CD4-positive, alpha-beta T cell (primary cell): Measurements from ENCODE around the gene MMRN2. TPM values are rescaled to one million over a fixed set of nuclear protein-coding genes. Genes with fewer than 3 reads are reported as not detected.
"Not testable (repeated sequence)": the region's sequence is repeated elsewhere in the genome, so short reads cannot be mapped to it uniquely, and the experiment has no call there.

Experiments
- ATAC-seq: fragments of 200-7000 bp; cut with Tn5 transposase; one replicate; pipeline ENCODE4 v1.10.0; 2022; ENCODE audit warnings: mild to moderate bottlenecking; ENCODE audit not compliant: poor library complexity
- CTCF ChIA-PET: fragments of 350-600 bp; sonication (Branson Sonifier 250); formaldehyde crosslinking; loops from one replicate; lab custom pipeline; 2021; ENCODE audit warnings: antibody characterized with exemption, inconsistent platforms; lab: Charles Lee
- POLR2A ChIA-PET: fragments of 350-600 bp; sonication (Branson Sonifier 250); formaldehyde crosslinking; loops from one replicate; lab custom pipeline; 2021; ENCODE audit warnings: antibody characterized with exemption, inconsistent platforms; lab: Charles Lee
- DNase-seq, 14 experiments: peaks; one replicate each; pipeline ENCODE4 v3.0.0-alpha.2; 2013 to 2020; ENCODE audit warnings: mixed read lengths in 2 of 14
- H3K27ac ChIP-seq, 2 donors: one replicate each; pipeline versions ENCODE4 v1.5.1 to v1.7.0; 2013; ENCODE audit warnings: low read length in 2 of 2, low read depth in 1 of 2, mild to moderate bottlenecking in 1 of 2
- H3K27me3 ChIP-seq, 2 experiments: 1 replicate in 1 of 2; 2 replicates in 1 of 2; pipeline versions ENCODE4 v1.6.1 to v1.7.0; 2013; ENCODE audit warnings: low read length in 2 of 2, control low read depth in 1 of 2, mild to moderate bottlenecking in 1 of 2, moderate library complexity in 1 of 2; ENCODE audit not compliant: insufficient read depth in 2 of 2, control insufficient read depth in 1 of 2
- H3K36me3 ChIP-seq: one replicate; pipeline ENCODE4 v1.6.1; 2013; ENCODE audit warnings: low read length, control low read depth; ENCODE audit not compliant: insufficient read depth
- H3K4me1 ChIP-seq: one replicate; pipeline ENCODE4 v1.6.1; 2013; ENCODE audit warnings: low read length, control low read depth; ENCODE audit not compliant: insufficient read depth
- H3K4me3 ChIP-seq: one replicate; pipeline ENCODE4 v1.5.1; 2013; ENCODE audit warnings: mild to moderate bottlenecking, low read length, moderate library complexity
- H3K9me3 ChIP-seq, 2 experiments: 1 replicate in 1 of 2; 2 replicates in 1 of 2; pipeline versions ENCODE4 v1.6.1 to v1.7.0; 2013; ENCODE audit warnings: low read length in 2 of 2, mild to moderate bottlenecking in 2 of 2, control low read depth in 1 of 2, moderate library complexity in 1 of 2; ENCODE audit not compliant: control insufficient read depth in 1 of 2, insufficient read depth in 1 of 2
- H3K27ac Mint-ChIP-seq: one replicate; pipeline ENCODE4 v1.8.0; 2020; ENCODE audit warnings: mixed read lengths
- H3K27me3 Mint-ChIP-seq: one replicate; pipeline ENCODE4 v1.8.0; 2021; ENCODE audit warnings: mixed read lengths
- H3K36me3 Mint-ChIP-seq: one replicate; pipeline ENCODE4 v1.8.0; 2021; ENCODE audit warnings: low read depth, mixed read lengths
- H3K4me1 Mint-ChIP-seq: one replicate; pipeline ENCODE4 v1.8.0; 2021; ENCODE audit warnings: low read depth, mixed read lengths
- H3K4me3 Mint-ChIP-seq: one replicate; pipeline ENCODE4 v1.8.0; 2020; ENCODE audit warnings: mild to moderate bottlenecking, mixed read lengths
- H3K9me3 Mint-ChIP-seq: one replicate; pipeline ENCODE4 v1.8.0; 2020; ENCODE audit warnings: mixed read lengths
- CTCF ChIP-seq: fragments of 200-600 bp; IDR thresholded peaks from one replicate; pipeline ENCODE4 v1.8.0; 2022; ENCODE audit warnings: antibody characterized with exemption, mild to moderate bottlenecking
- intact Hi-C, 2 experiments: fragments of 100-400 bp; cut with DNase I in 1 of 2; cut with micrococcal nuclease in 1 of 2; formaldehyde crosslinking; loops; one replicate each; pipeline versions ENCODE4 v1.15.1 to v1.9.0; 2023 to 2025; cut with DNase I, micrococcal nuclease
- polyA plus RNA-seq, 2 donors: library from polyadenylated mRNA; unstranded; fragments of 120-200 nt; gene quantifications; one replicate each; pipeline ENCODE4 v1.2.1, GENCODE V29; 2013
- total RNA-seq, 174 experiments: library from RNA in 2 of 174; stranded (reverse) in 2 of 174; gene quantifications; one replicate each; pipeline ENCODE4 v1.2.3 and lab custom pipeline; 2021 to 2026

Gene MMRN2
- total RNA-seq, result 1 to 10 TPM in 1 of 2 experiments, under 1 TPM in 1; 0.47 to 1.8 TPM
- 0.37 TPM for polyA plus RNA-seq (2013, experiment 1 of 2)
- 1.5 TPM for polyA plus RNA-seq (2013, experiment 2 of 2)
- 0 to 0.40 (median 0) reads per million in 172 experiments for total RNA-seq (lab: John Stamatoyannopoulos, UW)

GRCh38 chr10:86957471-86958115 is at the start of gene MMRN2:
Gene MMRN2 (minus strand): TSS chr10:86957615. CDS start chr10:86957541, 74 bp downstream.
- CTCF ChIA-PET, result no interaction called here
- POLR2A ChIA-PET, result interaction anchor here (1.4 kb wide), 1 partner anchor 9 kb away, joined by 6 read pairs; no protein-coding TSS in a partner anchor
- DNase-seq (no peak), ATAC-seq (no peak)
- Mint-ChIP-seq H3K36me3 (no peaks in the 10 kb centered on the region), H3K4me1 (no peaks in the 10 kb centered on the region), H3K4me3 (no peak within 1 kb of the TSS), H3K27ac (no peak within 1 kb of the TSS), H3K9me3 (peaks cover 2% of the 10 kb centered on the region), H3K27me3 (peaks cover 3% of the 10 kb centered on the region)
- intact Hi-C loops, result no loop called here
- no peak within 1 kb of the TSS for H3K27ac ChIP-seq
- no peak for TF ChIP-seq CTCF
- H3K4me3 ChIP-seq, result no peak within 1 kb of the TSS
- H3K9me3 ChIP-seq, result peaks cover 0 to 14% of the 10 kb centered on the region in 2 experiments
- no peaks in the 10 kb centered on the region for H3K27me3 ChIP-seq
- peaks cover 43% of the 10 kb centered on the region for H3K4me1 ChIP-seq
- no peaks in the 10 kb centered on the region for H3K36me3 ChIP-seq

- H3K36me3 Mint-ChIP-seq, H3K27ac ChIP-seq, H3K36me3 ChIP-seq, DNase-seq, H3K27me3 Mint-ChIP-seq, H3K27me3 ChIP-seq, H3K9me3 Mint-ChIP-seq, CTCF ChIA-PET, intact Hi-C loops, H3K27ac Mint-ChIP-seq, ATAC-seq, POLR2A ChIA-PET, H3K9me3 ChIP-seq, H3K4me3 ChIP-seq, H3K4me1 ChIP-seq, H3K4me1 Mint-ChIP-seq, H3K4me3 Mint-ChIP-seq: not testable (repeated sequence)
These were observed 49.7 kb upstream of the MMRN2 start for GRCh38 chr10:87007124-87007523.

GRCh38 chr10:87000491-87000890 is 43.1 kb upstream of the MMRN2 start:
- H3K4me1 Mint-ChIP-seq, result no peaks in the 10 kb centered on the region
- no peak overlapping the region for H3K27ac ChIP-seq
- no peaks in the 10 kb centered on the region for H3K36me3 Mint-ChIP-seq
- DNase-seq (no peak), ATAC-seq (no peak)
- H3K9me3 Mint-ChIP-seq, result no peaks in the 10 kb centered on the region
- H3K27me3 Mint-ChIP-seq, result no peaks in the 10 kb centered on the region
- intact Hi-C loops, result no loop called here
- no peak for TF ChIP-seq CTCF
- no peaks in the 10 kb centered on the region for H3K4me1 ChIP-seq
- no peaks in the 10 kb centered on the region for H3K36me3 ChIP-seq
- no peaks in the 10 kb centered on the region for H3K9me3 ChIP-seq
- H3K4me3 Mint-ChIP-seq, result no peak overlapping the region
- no peaks in the 10 kb centered on the region for H3K27me3 ChIP-seq
- H3K27ac Mint-ChIP-seq, result no peak overlapping the region
- no peak overlapping the region for H3K4me3 ChIP-seq
- ChIA-PET POLR2A (no interaction called here), CTCF (no interaction called here)

GRCh38 chr10:86999802-87000403 is 42.5 kb upstream of the MMRN2 start:
- H3K4me3 Mint-ChIP-seq, intact Hi-C loops, H3K36me3 ChIP-seq, H3K27me3 Mint-ChIP-seq, H3K4me1 Mint-ChIP-seq, POLR2A ChIA-PET, H3K9me3 Mint-ChIP-seq, H3K27ac Mint-ChIP-seq, H3K36me3 Mint-ChIP-seq, H3K4me3 ChIP-seq, ATAC-seq, H3K9me3 ChIP-seq, H3K27ac ChIP-seq, H3K4me1 ChIP-seq, H3K27me3 ChIP-seq: not testable (repeated sequence)
- peak in 2 of 14 experiments; percentile 20 to 39 for DNase-seq
- CTCF ChIA-PET, result interaction anchor here (0.6 kb wide), 1 partner anchor 149 kb away, joined by 3 read pairs; no protein-coding TSS in a partner anchor
